HCT116 (cell line): ENCODE results near the gene PAK6.

Experiments
- FOSL1 ChIP-seq: IDR thresholded peaks from 2 replicates; pipeline ENCODE4 v1.6.1; 2012; ENCODE audit warnings: low read depth
- POLR2A ChIP-seq: IDR thresholded peaks from 2 replicates; pipeline ENCODE4 v1.7.0; 2011; ENCODE audit warnings: borderline replicate concordance; ENCODE audit not compliant: insufficient read depth, insufficient read length; ENCODE audit errors: extremely low read depth
- TF ChIP-seq, protein P1 (sequence below), 3 experiments: fragments of 200-600 bp in 1 of 3; sonication (generic) in 1 of 3; IDR thresholded peaks in 2 of 3; conservative IDR thresholded peaks in 1 of 3; 2 replicates each; pipeline ENCODE4 v1.5.1; 2012 to 2017; ENCODE audit warnings: low read depth in 2 of 3, low read length in 2 of 3, antibody characterized with exemption in 1 of 3, borderline replicate concordance in 1 of 3, control low read depth in 1 of 3, mild to moderate bottlenecking in 1 of 3, mixed read lengths in 1 of 3, mixed run types in 1 of 3, moderate library complexity in 1 of 3; ENCODE audit not compliant: insufficient read depth in 1 of 3

DNA sequence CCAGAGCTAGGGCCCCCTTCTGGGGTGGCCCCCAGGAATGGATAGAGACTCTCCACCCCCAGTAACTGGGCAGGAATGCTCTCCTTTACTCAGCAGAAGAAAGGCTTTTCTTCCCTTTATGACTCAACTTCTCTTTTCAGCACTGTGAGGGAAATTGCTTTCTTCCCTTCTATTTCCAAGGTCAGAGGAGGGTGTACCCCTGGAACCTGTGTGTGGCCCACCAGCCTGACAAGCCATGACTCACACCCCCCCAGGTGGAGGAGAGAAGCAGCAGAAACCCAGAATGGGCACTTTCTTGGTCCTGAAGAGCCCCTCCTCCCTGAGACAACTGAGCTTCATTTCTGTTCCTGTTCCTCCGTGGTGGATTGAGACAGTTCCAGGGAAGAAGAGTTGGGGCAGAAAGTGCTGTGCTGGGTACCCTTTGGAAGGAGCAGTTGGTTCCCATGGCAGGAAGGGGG, 46.7 kb downstream of the PAK6 start:
- TF ChIP-seq POLR2A (no peak), FOSL1 (no peak; the same call in 1 of the 2 replicates)
- TF ChIP-seq, protein P1, sequence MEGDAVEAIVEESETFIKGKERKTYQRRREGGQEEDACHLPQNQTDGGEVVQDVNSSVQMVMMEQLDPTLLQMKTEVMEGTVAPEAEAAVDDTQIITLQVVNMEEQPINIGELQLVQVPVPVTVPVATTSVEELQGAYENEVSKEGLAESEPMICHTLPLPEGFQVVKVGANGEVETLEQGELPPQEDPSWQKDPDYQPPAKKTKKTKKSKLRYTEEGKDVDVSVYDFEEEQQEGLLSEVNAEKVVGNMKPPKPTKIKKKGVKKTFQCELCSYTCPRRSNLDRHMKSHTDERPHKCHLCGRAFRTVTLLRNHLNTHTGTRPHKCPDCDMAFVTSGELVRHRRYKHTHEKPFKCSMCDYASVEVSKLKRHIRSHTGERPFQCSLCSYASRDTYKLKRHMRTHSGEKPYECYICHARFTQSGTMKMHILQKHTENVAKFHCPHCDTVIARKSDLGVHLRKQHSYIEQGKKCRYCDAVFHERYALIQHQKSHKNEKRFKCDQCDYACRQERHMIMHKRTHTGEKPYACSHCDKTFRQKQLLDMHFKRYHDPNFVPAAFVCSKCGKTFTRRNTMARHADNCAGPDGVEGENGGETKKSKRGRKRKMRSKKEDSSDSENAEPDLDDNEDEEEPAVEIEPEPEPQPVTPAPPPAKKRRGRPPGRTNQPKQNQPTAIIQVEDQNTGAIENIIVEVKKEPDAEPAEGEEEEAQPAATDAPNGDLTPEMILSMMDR (IDR thresholded peaks at IDR 0.05 in 2 of 3, conservative IDR thresholded peaks at IDR 0.05 in 1 of 3; ENCODE audit: borderline replicate concordance in 1 of 3, insufficient read depth in 1 of 3, low read depth in 2 of 3, low read length in 2 of 3): no peak
